Endothelial cell of umbilical vein (primary cell): ENCODE data around the gene PGP. TPM values are rescaled to one million over a fixed set of nuclear protein-coding genes. Genes with fewer than 3 reads are reported as not detected.
A peak's percentile ranks its signal among the peaks of the same experiment; 100 is the strongest.

ENCODE experiments used
- BruUV-seq: library from RNA; stranded (reverse); fragments of 400-500 nt; replicated peaks from 2 replicates; lab custom pipeline; 2021; lab: Mats Ljungman, UMichigan
- CTCF ChIA-PET: fragments of 300-600, 350-600 bp; sonication (Branson Sonifier 250); formaldehyde crosslinking; loops from one replicate; lab custom pipeline; 2021; ENCODE audit warnings: antibody characterized with exemption, inconsistent platforms; lab: Charles Lee
- POLR2A ChIA-PET: fragments of 300-600, 350-600 bp; sonication (Branson Sonifier 250); formaldehyde crosslinking; loops from one replicate; lab custom pipeline; 2021; ENCODE audit warnings: antibody characterized with exemption, inconsistent platforms; lab: Charles Lee
- DNase-seq: peaks from one replicate; pipeline ENCODE4 v3.0.0-alpha.2; 2011; ENCODE audit warnings: low read depth, low spot score
- FAIRE-seq: peaks from 2 replicates; lab custom pipeline; 2011; peaks lifted over from hg19 to GRCh38; lab: Jason Lieb, UNC
- H2AFZ ChIP-seq: 2 replicates; pipeline ENCODE4 v1.6.0; 2012; ENCODE audit warnings: low read depth, low read length, control low read depth, inconsistent platforms
- H3K27ac ChIP-seq: 2 replicates; pipeline ENCODE4 v1.5.1; 2011; ENCODE audit warnings: low read depth, mild to moderate bottlenecking, control low read depth, low read length, moderate library complexity; ENCODE audit not compliant: insufficient read depth
- H3K27me3 ChIP-seq, 2 experiments: 2 replicates each; pipeline versions ENCODE4 v1.6.0 to v1.6.1; 2011; ENCODE audit warnings: low read length in 2 of 2, mixed read lengths in 1 of 2; ENCODE audit not compliant: control insufficient read depth in 2 of 2, insufficient read depth in 2 of 2
- H3K36me3 ChIP-seq, 2 experiments: 2 replicates in 1 of 2; 3 replicates in 1 of 2; pipeline ENCODE4 v1.5.1; 2011; ENCODE audit warnings: low read length in 2 of 2, mild to moderate bottlenecking in 1 of 2, moderate library complexity in 1 of 2; ENCODE audit not compliant: control insufficient read depth in 2 of 2, insufficient read depth in 2 of 2; ENCODE audit errors: extremely low read depth in 1 of 2
- H3K4me1 ChIP-seq: 3 replicates; pipeline ENCODE4 v1.5.1; 2011; ENCODE audit warnings: mild to moderate bottlenecking, low read length; ENCODE audit not compliant: control insufficient read depth, insufficient read depth; ENCODE audit errors: extremely low read depth
- H3K4me2 ChIP-seq: 2 replicates; pipeline ENCODE4 v1.6.1; 2011; ENCODE audit warnings: low read length, control low read depth, mixed read lengths; ENCODE audit not compliant: insufficient read depth
- H3K4me3 ChIP-seq, 3 experiments: fragments of 200-600 bp in 1 of 3; sonication (generic), shearing (Covaris generic) in 1 of 3; replicated peaks in 1 of 3; 2 replicates each; pipeline ENCODE4 v1.5.1; 2011 to 2016; ENCODE audit warnings: control low read depth in 3 of 3, low read length in 3 of 3, mild to moderate bottlenecking in 2 of 3, inconsistent platforms in 1 of 3, low read depth in 1 of 3, moderate library complexity in 1 of 3; ENCODE audit not compliant: insufficient read depth in 1 of 3
- H3K79me2 ChIP-seq: 2 replicates; pipeline ENCODE4 v1.6.0; 2012; ENCODE audit warnings: low read length, inconsistent platforms; ENCODE audit not compliant: control insufficient read depth, insufficient read depth
- H3K9ac ChIP-seq: replicated peaks from 2 replicates; pipeline ENCODE3; 2011; ENCODE audit warnings: low read length, control low read depth; ENCODE audit not compliant: insufficient read depth; ENCODE audit errors: extremely low read depth
- H3K9me1 ChIP-seq: replicated peaks from 3 replicates; pipeline ENCODE4 v1.6.0; 2011; ENCODE audit warnings: mild to moderate bottlenecking, low read length; ENCODE audit not compliant: control insufficient read depth, insufficient read depth; ENCODE audit errors: extremely low read depth
- H3K9me3 ChIP-seq: replicated peaks from 2 replicates; pipeline ENCODE4 v1.5.1; 2012; ENCODE audit warnings: low read length, inconsistent platforms; ENCODE audit not compliant: control insufficient read depth, insufficient read depth
- H4K20me1 ChIP-seq: replicated peaks from 2 replicates; pipeline ENCODE3; 2011; ENCODE audit warnings: mild to moderate bottlenecking, low read length; ENCODE audit not compliant: control insufficient read depth, insufficient read depth; ENCODE audit errors: extremely low read depth
- EZH2 ChIP-seq: IDR thresholded peaks from 2 replicates; pipeline ENCODE4 v1.6.1; 2012; ENCODE audit warnings: borderline replicate concordance, low read depth, mild to moderate bottlenecking, moderate library complexity, low read length, inconsistent platforms; ENCODE audit not compliant: severe bottlenecking
- JUN ChIP-seq: IDR thresholded peaks from 2 replicates; pipeline ENCODE4 v1.6.1; 2011; ENCODE audit warnings: borderline replicate concordance, low read depth; ENCODE audit not compliant: insufficient read length, insufficient read depth
- POLR2AphosphoS5 ChIP-seq: IDR thresholded peaks from 2 replicates; pipeline ENCODE4 v1.6.1; 2012; ENCODE audit warnings: low read depth, mild to moderate bottlenecking, control low read depth, low read length, moderate library complexity; ENCODE audit not compliant: insufficient read depth
- dilution Hi-C: fragments of 300-500 bp; cut with MboI; formaldehyde crosslinking; loops from one replicate; pipeline ENCODE4 v1.15.0; 2019; ENCODE audit warnings: low sequenced_read_pairs; ENCODE audit not compliant: extremely low pct_ligation_motif_present
- intact Hi-C: fragments of 100-400 bp; cut with micrococcal nuclease; formaldehyde crosslinking; loops from one replicate; pipeline ENCODE4 v1.10.0; 2022
- polyA plus RNA-seq, 4 experiments: library from polyadenylated mRNA; depleted of rRNA in 3 of 4; stranded (reverse) in 3 of 4; unstranded in 1 of 4; fragments of >200 nt; gene quantifications; 2 replicates each; pipeline versions ENCODE4 v1.2.1 to v1.2.3, GENCODE V29; 2011 to 2012; ENCODE audit warnings: missing spikeins in 1 of 4
- total RNA-seq: library from RNA; stranded (reverse); gene quantifications from 2 replicates; pipeline ENCODE4 v1.2.3, GENCODE V29; 2021
- TF ChIP-seq, protein P1 (sequence below), 2 donors: IDR thresholded peaks; 1 replicate in 1 of 2; 2 replicates in 1 of 2; pipeline ENCODE4 v1.5.1; 2011; ENCODE audit warnings: low read length in 2 of 2, mild to moderate bottlenecking in 2 of 2, moderate library complexity in 2 of 2, control low read depth in 1 of 2, inconsistent platforms in 1 of 2, low read depth in 1 of 2; ENCODE audit not compliant: insufficient read depth in 1 of 2; ENCODE audit errors: extremely low read depth in 1 of 2

The PGP gene
- total and polyA plus RNA-seq, 2 donors (not counting 3 experiments of a cell fraction or from before 2014, with no cell fraction given): 28.5 to 29.6 TPM

DNA sequence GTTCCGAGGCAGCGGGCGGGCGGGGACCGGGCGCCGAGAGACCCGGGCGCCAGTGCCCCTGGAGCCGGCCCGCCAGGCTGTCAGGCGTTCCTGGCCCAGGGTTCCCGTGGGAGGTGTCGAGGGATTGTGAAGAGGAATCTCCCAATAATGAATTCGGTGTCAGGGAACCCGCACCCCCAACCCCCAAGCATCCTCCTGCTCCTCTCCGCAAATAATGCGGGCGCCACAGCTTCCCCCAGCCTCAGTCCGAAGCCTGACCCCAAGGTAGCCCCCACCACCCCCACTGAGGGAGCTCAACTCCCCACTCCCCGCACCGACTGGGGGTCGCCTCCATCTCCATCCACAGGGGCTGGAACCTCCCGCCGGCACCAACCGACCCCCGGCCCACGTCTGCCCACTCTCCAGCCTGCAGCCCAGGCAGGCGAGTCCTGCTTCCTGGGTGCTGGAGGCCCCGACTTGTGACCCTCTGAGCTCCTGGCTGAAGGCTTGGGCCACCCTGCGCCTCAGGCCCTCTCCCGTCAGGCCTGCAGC, 17.6 kb downstream of the PGP start:
- ChIA-PET CTCF (interaction anchor here (1.5 kb wide), 1 partner anchor 55 kb away, joined by 4 read pairs; the partner anchor contains the start of gene ECI1), POLR2A (no interaction called here)
- DNase-seq (no peak), FAIRE-seq (no peak)
- H3K36me3 ChIP-seq: no peaks in the 10 kb centered on the region
- no TSS peak for BruUV-seq
- H3K4me1 ChIP-seq: no peaks in the 10 kb centered on the region
- H3K4me3 ChIP-seq: peak overlapping the region in 1 of 3 experiments; percentile 15
- H4K20me1 ChIP-seq: no peaks in the 10 kb centered on the region
- H3K4me2 ChIP-seq: no peak overlapping the region
- no peak overlapping the region for H2AFZ ChIP-seq
- peaks cover 28 to 39% of the 10 kb centered on the region in 2 experiments for H3K27me3 ChIP-seq
- TF ChIP-seq JUN (no peak), EZH2 (peak; percentile 73)
- H3K79me2 ChIP-seq: no peaks in the 10 kb centered on the region
- no peaks in the 10 kb centered on the region for H3K9me3 ChIP-seq
- intact Hi-C loops (loop anchor here (5.0 kb wide), 1 partner anchor 55 kb away; the partner anchor contains the start of gene ECI1), dilution Hi-C loops (no loop called here)
- H3K27ac ChIP-seq: no peak overlapping the region
- H3K9ac ChIP-seq: no peak overlapping the region
- no peaks in the 10 kb centered on the region for H3K9me1 ChIP-seq

DNA sequence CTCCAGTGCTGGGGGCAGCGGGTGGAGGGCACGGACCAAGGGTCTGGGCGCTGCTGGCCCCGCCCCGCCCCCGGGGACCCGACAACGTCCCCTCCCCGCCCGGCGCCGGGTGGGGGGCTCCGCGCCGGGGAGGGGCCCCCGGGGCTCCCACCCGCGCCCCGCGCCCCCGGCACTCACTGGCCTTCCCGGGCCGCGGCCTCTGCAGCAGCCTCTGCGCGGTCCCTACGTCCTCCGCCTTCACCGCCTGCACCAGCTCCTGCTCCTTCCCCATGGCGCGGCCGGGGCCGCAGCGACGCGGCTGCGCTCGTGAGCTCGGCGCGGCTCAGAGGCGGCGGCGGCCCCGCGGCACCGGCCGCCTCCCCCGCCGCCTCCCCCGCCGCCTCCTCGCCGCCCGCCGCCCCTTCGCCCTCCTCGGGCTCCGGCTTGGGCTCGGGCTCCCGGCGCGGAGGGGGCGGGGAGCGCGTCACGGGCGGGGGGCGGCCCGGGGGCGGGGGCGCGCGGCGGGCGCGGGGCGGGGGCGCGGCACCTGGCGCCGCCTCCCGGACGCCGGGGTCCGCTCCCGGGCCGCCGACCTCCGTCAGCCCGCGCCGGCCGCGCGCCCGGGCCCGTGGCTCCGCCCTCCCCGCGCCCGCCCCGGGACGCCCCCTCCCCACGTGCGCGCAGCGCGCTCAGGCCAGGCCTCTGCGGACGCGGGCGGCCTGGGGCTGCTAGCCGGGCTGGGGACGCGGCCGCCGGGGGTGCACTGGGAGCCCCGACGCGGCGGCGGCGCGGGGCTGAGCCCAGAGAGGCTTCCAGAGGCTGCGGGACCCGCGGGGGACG, 18.3 kb downstream of the PGP start, which contains the start of gene CASKIN1:
Gene CASKIN1 (minus strand): TSS at position 444 of the 819 bp plus-strand sequence. CDS start 173 bp downstream, at position 271.
- Histone ChIP-seq H3K4me1 (no peaks in the 10 kb centered on the region), H3K9ac (no peak within 1 kb of the TSS), H3K27me3 (peaks cover 28 to 39% of the 10 kb centered on the region in 2 experiments), H3K9me3 (no peaks in the 10 kb centered on the region), H3K36me3 (no peaks in the 10 kb centered on the region), H3K9me1 (no peaks in the 10 kb centered on the region), H2AFZ (no peak within 1 kb of the TSS), H3K4me3 (peak within 1 kb of the TSS in 1 of 3 experiments; percentile 33), H4K20me1 (no peaks in the 10 kb centered on the region), H3K79me2 (no peaks in the 10 kb centered on the region), H3K4me2 (no peak within 1 kb of the TSS), H3K27ac (no peak within 1 kb of the TSS)
- intact Hi-C loops (loop anchor here (5.0 kb wide), 1 partner anchor 56 kb away; the partner anchor contains the start of gene ECI1), dilution Hi-C loops (no loop called here)
- TF ChIP-seq POLR2AphosphoS5: no peak
- TF ChIP-seq, protein P1, sequence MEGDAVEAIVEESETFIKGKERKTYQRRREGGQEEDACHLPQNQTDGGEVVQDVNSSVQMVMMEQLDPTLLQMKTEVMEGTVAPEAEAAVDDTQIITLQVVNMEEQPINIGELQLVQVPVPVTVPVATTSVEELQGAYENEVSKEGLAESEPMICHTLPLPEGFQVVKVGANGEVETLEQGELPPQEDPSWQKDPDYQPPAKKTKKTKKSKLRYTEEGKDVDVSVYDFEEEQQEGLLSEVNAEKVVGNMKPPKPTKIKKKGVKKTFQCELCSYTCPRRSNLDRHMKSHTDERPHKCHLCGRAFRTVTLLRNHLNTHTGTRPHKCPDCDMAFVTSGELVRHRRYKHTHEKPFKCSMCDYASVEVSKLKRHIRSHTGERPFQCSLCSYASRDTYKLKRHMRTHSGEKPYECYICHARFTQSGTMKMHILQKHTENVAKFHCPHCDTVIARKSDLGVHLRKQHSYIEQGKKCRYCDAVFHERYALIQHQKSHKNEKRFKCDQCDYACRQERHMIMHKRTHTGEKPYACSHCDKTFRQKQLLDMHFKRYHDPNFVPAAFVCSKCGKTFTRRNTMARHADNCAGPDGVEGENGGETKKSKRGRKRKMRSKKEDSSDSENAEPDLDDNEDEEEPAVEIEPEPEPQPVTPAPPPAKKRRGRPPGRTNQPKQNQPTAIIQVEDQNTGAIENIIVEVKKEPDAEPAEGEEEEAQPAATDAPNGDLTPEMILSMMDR (IDR thresholded peaks at IDR 0.05; ENCODE audit: extremely low read depth in 1 of 2, insufficient read depth in 1 of 2, low read depth in 1 of 2, low read length in 2 of 2): no peak
- ChIA-PET CTCF (interaction anchor here (1.5 to 1.6 kb wide), 2 partner anchors 55 to 56 kb away, joined by 3 to 4 read pairs; partner anchors contain the start of gene ECI1), POLR2A (no interaction called here)
- FAIRE-seq: no peak
- no peak for DNase-seq
- BruUV-seq: no TSS peak
